Cardiac fibroblast (primary cell): ENCODE data around the gene PFN3.

Experiments
- DNase-seq, 2 donors: peaks; one replicate each; pipeline versions ENCODE4 v3.0.0 to v3.0.0-alpha.2; 2010; ENCODE audit warnings: low read depth in 2 of 2
- H3K4me3 ChIP-seq, 2 donors: replicated peaks in 1 of 2; 1 replicate in 1 of 2; 2 replicates in 1 of 2; pipeline ENCODE4 v1.5.1; 2011; ENCODE audit warnings: low read depth in 2 of 2, low read length in 2 of 2, mild to moderate bottlenecking in 2 of 2, moderate library complexity in 1 of 2
- TF ChIP-seq, protein P1 (sequence below): IDR thresholded peaks from one replicate; pipeline ENCODE4 v1.5.1; 2011; ENCODE audit warnings: low read depth, mild to moderate bottlenecking, low read length, inconsistent platforms

The PFN3 gene

DNA sequence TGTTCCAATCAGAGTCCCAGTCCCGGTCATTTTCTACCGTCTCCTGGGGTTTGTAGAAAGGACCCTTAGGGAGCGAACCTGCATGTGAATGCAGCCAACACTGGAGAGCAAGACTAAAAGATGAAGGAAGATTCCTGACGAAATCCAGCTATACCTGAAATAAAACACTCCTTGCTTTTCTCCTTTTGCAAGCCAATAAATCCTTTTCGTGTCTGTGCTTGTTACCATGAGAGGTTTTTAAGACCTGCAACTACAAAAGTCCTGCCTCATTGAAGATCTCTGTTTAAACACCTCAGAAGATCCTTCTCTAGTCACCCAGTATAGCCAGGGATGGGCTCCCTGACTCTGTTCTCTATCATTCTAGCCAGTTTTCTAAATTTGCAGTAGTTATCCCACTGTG is 26.2 kb downstream of the PFN3 start:
- TF ChIP-seq, protein P1, sequence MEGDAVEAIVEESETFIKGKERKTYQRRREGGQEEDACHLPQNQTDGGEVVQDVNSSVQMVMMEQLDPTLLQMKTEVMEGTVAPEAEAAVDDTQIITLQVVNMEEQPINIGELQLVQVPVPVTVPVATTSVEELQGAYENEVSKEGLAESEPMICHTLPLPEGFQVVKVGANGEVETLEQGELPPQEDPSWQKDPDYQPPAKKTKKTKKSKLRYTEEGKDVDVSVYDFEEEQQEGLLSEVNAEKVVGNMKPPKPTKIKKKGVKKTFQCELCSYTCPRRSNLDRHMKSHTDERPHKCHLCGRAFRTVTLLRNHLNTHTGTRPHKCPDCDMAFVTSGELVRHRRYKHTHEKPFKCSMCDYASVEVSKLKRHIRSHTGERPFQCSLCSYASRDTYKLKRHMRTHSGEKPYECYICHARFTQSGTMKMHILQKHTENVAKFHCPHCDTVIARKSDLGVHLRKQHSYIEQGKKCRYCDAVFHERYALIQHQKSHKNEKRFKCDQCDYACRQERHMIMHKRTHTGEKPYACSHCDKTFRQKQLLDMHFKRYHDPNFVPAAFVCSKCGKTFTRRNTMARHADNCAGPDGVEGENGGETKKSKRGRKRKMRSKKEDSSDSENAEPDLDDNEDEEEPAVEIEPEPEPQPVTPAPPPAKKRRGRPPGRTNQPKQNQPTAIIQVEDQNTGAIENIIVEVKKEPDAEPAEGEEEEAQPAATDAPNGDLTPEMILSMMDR: no peak
- H3K4me3 ChIP-seq: no peak overlapping the region
- DNase-seq: no peak

DNA sequence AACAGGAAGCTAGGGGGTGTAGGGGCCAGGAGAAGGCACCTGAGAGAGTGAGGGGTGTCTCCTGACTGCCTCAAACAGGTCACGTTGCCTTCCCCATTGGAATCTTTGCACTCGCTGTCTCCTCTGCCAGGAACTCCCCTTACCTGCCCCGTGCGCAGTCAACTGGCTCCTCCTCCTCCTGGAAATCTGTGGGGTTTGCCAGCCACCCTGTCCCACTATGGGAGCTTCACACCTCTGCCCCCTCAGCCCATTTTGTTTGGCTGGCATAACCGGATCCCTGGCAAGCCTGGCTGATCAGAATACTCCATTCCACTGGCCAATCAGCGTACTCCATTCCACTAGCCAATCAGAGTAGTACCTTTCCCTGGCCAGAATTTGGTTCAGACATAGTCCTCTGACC is 26.7 kb downstream of the PFN3 start:
- H3K4me3 ChIP-seq: no peak overlapping the region
- TF ChIP-seq, protein P1: no peak
- no peak for DNase-seq

DNA sequence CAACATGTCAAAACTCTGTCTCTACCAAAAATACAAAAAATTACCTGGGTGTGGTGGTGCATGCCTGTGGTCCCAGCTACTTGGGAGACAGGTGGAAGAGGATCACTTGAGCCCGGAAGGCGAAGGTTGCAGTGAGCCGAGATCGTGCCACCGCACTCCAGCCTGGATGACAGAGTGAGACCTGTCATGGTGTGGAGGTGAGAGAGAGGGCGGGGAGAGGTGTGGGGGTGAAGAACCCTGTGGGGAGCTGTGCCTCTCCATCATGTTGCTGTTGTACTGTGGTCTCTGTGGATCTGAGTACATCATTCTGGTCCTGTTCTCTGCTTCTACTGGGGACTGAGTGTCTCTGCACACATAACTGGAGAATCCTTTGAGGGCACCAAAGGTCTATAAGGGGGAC is 27.6 kb downstream of the PFN3 start:
- no peak for DNase-seq

DNA sequence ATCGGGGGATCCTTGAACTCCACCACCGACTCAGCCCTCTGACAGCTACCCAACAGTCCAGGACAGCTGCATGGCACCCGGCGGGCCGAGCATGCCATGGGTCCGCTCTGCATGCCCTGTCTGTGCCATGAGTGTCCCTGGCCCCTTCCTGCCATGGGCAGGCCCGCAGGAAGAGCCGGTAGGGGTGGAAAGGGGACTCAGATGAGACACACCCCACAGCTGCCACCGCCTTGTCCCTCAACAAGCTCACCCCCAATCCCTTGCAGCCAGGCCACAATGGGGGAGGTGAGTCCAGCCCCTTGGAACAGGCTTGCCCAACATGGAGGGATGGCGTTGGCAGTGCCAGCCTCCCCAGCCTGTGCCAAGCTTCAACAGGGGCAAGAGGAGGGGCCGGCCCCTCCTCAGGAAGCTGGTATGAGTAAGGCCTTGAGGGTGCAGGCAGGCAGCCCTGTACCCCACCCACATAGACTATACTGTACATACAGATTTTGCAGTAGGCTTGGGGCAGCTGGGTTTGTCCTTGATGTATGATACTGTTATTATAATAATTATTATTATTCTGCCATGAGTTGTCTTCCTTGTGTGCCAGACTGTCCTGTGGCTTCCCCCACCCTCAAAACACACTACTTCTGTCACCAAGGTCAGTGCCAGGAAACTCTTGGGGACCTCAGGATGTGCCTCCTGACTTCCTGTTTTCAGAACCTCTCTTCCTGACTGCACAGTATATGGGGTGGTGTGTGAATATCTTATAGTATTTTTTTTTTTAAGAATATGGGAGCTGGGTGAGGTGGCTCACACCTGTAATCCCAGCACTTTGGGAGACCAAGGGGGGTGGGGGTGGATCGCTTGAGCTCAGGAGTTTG is 28.2 kb downstream of the PFN3 start:
- no peak for DNase-seq
- TF ChIP-seq, protein P1: no peak
- H3K4me3 ChIP-seq: no peak overlapping the region

More for the DNA sequence above, 27.6 kb downstream of the PFN3 start:
- no peak overlapping the region for H3K4me3 ChIP-seq
- TF ChIP-seq, protein P1: no peak

DNA sequence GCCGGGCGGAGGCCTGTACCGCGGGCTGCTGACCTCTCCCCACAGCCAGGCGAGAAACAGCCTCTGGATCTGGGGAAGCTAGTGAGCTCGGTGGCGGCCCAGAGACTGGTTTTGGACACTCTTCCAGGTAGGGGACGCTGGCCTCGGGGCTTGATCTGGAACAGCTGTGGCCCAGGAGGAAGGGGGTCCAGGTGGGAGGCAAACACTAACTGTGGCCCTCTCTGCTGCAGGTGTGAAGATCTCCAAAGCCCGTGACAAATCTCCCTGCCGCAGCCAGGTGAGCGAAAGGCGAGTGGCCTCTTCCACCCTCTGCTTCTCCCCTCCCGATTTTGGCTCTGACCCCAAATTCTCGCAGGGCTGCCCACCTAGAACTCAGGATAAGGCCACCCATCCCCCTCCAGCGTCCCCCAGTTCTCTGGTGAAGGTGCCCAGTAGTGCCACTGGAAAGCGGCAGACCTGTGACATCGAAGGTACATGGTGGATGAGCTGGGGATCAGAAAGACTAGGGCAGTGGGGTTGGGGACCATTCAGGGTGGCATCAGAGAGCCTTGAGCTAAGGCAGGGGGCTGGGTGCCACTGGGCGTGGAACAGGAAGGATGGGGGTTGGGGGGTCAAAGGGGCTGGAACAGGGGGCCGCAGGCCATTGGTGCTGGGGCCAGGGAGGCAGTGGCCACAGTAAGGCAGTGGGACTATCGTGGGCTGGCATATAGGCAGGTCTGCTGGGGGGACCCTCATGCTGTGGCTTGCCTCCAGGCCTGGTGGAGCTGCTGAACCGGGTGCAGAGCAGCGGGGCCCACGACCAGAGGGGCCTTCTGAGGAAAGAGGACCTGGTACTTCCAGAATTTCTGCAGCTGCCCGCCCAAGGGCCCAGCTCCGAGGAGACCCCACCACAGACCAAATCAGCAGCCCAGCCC is 29.1 kb downstream of the PFN3 start:
- peak overlapping the region; percentile 59 to 61 for H3K4me3 ChIP-seq
- TF ChIP-seq, protein P1: no peak
- DNase-seq: no peak

DNA sequence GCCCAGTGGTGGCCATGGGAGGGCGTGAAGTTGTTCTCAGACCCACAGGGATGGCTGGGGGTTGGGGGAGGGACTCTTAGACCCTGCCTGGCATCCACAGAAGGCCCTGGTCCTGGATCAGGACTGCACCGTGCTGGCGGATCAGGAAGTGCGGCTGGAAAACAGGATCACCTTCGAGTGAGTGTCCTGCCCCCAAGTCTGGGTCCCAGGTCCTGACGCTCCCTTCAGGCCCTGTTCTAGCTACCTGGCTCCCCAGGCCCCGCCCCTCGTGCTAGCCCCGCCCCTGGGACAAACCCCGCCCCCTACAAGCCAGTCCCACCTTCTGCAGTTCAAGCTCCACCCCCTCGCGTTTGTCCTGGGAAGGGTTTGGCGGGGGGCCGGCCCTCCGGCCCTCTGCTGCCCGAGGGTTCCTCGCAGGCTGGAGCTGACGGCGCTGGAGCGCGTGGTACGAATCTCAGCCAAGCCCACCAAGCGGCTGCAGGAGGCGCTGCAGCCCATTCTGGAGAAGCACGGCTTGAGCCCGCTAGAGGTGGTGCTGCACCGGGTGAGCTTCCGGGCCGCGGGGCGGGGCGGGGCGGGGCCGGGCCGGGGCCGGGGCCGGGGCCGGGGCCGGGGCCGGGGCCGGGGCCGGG is 29.9 kb downstream of the PFN3 start:
- peak; percentile 81 to 96 for DNase-seq
- TF ChIP-seq, protein P1: peak; percentile 69
- H3K4me3 ChIP-seq: peak overlapping the region; percentile 59 to 61
